HUDEP-2 (cell line): ENCODE data around the gene ATP8A2.

Experiments
- DNase-seq, 76 experiments: peaks; one replicate each; lab custom pipeline; 2025; ENCODE audit not compliant: unreplicated experiment in 76 of 76; lab: John Stamatoyannopoulos, UW

Gene ATP8A2

DNA sequence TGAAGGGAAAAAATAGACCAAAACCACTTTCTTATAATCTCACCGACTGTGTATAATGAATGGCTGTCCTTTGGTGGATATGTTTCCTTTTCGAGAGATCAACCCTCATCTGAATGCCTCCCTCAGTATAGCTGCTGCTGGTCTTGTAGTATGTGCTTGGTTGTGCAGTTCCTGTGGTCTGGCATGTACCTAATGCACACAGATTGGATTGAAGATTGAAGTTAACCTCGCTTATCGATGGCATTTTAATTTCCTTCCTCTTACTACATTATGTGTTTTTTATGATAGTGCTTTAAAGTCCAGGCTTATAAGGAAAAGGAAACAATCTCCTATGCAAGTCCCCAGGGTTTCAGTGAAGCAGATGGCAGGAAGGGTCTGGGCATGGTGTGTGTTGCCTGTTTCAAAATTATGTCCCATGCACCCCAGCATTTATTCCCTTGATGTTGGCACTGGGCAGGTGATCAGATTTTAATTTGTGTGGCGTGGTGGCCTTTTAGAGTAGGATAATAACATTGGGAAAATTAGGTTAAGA is 346.0 kb downstream of the ATP8A2 start:
- DNase-seq = no peak

DNA sequence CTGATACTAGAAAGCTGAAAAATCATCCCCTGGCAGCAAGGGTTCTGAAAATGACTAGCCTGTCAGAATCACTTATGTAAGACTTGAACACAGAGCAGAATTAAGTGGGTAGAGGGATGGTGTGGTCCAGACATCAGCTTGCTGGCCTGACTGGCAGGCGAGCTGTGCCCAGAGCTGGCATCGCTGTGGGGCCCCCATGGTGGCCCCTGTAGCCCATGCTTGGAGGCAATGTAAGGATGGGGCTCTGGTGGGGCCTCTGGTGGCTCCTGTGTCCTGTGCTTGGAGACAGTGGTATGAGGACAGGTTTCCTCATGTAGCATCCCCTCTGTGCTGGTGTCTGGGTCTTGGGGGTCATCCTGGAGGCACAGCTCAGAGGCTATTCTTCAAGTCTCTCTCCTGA is 347.9 kb downstream of the ATP8A2 start:
- DNase-seq = no peak

- DNase-seq = no peak
Observed at GRCh38 chr13:25722893-25723292, 351.1 kb downstream of the ATP8A2 start.

GRCh38 chr13:25725104-25725503 is 353.3 kb downstream of the ATP8A2 start:
- DNase-seq = no peak

- no peak for DNase-seq
Observed at GRCh38 chr13:25727250-25727649, 355.5 kb downstream of the ATP8A2 start.

- DNase-seq = no peak
Observed at GRCh38 chr13:25727810-25728209, 356.0 kb downstream of the ATP8A2 start.

DNA sequence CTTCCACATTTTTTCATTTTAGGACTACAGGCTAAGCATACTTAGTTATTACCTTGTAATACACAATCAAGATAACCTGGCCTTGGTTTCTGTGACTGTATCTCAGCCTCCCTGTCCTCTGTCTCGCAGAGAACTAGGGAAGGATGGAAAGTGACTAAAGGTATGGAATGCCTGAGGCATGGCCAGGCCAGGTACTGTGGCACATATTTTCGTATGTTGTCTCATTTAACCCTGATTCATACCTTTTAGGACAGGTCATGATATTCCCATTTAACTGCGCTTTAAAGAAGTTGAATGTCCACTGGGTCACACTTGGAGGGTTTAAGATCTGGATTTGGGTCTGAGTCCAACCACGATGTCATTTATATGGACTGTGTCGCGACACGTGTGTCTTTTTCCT is 357.4 kb downstream of the ATP8A2 start:
- no peak for DNase-seq

DNA sequence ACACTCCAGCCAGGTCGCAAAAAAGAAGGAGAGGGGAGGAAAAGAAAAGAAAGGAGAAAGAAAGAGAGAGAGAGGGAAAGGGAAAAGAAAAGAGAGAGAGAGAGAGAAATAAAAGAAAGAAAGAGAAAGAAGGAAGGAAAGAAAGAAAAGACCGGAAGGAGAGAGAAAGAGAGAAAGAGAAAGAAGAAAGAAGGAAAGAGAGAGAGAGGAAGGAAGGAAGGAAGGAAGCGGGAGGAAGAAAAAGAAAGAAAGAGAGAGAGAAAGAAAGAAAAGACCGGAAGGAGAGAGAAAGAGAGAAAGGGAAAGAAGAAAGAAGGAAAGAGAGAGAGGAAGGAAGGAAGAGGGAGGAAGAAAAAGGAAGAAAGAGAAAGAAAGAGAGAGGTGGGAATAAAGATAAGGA is 359.3 kb downstream of the ATP8A2 start:
- no peak for DNase-seq

- no peak for DNase-seq
Observed at GRCh38 chr13:25731536-25731935, 359.8 kb downstream of the ATP8A2 start.

DNA sequence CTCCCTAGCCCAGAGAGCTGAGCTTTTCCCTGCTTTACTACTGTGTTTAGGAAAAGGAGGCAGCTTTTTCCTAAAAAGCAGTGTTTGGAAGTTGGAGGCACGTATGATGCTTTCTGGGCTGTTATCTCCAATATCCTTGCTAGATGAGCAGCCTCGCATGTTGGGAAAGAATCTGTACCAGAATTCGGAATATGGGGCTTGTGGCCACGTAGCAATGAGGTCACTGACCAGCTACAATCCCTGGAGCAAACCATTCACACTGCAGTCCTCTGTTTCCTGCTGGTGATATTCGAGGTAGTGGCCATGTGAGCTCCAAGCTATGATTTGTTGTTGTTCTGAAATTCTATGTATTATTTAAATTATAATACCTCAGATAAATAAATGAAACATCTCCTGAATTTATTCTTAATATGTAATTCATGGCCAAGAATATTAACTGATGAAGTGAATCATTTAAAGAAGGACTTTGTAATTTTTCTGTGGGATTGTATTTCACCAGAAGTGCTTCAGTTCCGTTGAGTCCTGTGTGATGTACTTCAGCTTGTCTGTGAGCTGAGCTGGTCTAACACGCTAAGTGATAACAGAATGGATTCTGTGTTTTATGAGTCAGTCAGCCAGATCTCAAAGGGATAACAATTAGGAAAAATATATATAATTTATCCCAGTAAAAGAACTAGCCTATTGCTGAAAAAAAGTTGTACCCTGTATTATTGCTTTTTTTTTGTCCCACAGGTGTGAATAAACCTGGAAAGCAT is 360.5 kb downstream of the ATP8A2 start:
- no peak for DNase-seq

DNA sequence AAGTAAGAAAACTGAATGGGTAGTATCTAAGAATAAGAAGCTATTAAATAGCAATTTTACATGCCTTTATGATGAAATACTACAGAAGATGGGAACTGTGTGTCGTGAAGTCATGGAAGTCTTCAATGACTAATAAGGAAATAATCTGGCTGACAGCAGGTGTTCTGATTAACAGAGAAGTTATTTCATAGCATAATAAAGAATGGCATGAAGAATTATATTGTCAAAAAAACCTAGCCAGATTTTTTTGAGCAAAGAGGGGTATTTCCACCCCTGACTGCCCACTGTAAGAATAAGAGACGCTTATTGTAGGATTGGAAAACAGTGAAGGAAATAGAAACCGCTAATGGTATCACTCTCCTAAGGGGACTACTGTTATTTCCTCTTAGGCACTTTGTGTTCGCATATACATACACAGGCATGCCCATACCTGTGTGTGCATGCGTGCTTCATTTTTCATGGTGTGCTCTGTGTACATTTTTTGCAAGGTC is 361.3 kb downstream of the ATP8A2 start:
- DNase-seq = no peak

DNA sequence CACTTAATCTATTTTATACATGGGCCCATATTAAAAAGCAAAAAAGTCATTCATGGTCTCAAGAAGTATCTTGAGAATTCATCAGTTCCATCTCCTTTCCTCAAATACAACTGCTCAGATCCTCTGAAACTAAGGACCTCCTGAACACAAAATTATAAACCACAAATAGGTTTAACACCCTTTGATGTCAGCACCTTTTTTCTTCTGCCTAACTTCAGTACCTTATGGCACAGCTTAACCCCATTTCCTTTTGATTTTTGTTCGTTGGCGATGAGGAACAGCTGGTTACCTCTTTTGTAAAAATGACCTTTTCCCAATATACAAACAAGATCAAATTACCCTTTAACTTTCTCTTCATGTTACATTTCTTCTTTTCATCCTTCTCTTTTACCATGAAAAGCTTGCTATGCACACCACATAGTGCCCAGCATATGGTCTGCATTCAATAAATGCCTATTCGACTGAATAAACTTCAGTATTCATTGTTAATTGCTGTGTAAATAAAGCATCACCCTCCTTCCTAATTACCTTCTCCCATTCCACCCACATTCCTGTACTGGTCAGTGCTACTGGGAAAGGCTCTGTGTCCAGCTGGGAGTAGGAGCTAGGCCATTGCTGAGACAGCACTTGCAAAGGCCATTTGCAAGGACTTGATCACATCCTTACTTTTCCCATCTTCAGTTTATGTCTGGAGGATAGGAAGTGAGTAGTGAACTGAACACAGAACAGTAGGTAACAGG is 362.1 kb downstream of the ATP8A2 start:
- no peak for DNase-seq

DNA sequence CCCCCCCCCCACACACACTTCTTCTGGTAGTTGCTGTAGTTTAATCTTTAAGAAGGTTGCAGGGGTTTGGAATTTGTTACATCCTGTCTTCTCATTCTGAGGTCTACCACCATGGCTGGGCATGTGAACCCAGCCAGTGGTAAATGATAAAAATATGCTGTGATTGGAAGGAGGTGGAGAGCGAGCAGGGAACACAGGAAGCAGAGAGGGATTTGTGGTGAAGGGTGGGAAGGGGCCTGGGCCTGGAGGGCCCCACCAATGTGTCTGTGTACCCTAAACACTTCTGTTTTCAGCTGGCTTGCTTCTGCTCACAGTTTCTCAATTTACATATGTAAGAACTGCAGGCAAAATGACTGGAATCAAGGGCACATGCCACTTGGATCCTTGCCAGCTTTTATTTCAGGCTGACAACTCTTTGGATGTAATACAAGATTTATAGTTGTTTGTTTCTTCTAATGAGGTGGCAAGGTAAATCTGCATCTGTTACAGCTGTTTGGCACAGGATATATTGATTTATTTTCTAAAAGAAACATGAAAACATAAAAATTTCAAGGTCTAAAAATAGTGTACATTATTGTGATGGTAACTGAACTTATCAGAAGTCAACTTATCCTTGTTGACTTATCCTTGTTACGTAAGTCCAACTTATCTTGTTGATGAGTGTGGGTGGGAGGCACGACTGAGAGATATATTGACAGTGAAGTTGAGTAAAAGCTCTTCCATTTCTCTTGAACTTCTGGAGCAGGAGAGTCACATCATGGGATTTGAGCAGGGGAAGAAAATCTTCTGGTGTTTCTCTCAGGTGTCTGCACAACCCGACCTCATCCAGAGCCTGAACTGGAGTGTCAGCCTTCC is 366.8 kb downstream of the ATP8A2 start:
- DNase-seq = peak in 1 of 76 experiments; percentile 6

GRCh38 chr13:25739376-25739775 is 367.6 kb downstream of the ATP8A2 start:
- no peak for DNase-seq

DNA sequence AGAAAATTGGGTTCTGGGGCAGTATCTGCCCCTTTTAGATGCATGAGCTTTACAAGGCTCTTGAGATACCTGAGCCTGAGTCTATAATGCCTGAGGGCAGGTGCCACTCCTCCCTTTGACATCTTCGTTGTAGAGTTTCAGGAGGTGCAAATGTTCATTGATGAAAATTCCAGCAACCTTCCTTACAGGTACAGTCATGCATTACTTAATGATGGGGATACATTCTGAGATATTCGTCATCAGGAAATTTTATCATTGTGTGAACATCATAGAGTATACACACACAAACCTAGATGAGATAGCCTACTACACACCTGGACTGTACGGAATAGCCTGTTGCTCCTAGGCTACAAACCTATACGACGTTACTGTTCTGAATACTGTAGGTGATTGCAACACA is 370.0 kb downstream of the ATP8A2 start:
- no peak for DNase-seq

DNA sequence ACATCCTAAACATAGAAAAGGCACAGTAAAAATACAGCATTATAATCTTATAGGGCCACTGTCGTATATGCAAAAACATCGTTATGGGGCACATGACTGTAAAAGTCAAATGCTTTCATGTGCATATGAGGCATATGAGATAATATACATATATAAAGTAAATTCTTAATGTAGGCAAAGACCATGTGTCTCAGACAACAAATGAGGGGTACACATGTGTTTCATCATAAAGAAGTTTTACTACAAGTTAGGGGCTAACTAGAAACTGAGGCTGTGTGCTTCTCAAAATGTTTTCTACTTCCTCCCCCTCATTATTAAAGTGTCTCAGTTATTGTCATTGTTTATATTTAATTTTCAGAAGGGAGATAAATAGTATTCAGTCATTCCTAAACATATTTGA is 370.4 kb downstream of the ATP8A2 start:
- DNase-seq = no peak

DNA sequence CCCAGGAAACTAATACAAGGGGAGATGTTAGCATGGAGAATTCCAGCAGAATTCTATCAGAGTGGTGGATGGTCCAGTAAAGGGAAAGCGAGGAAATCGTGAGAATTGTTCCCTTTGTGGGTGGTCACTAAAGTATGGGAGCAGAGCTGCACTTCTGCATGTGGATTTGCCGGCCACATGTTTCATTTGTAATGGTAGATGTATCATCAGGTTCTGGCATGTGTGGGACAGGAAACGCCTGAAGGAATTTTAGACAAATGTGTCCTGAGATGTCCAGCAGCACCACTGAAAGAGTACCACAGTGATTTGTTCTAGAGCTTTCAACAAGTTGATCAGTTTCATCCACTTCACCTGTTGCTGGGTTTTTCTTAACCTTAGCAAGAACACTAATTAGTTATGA is 371.6 kb downstream of the ATP8A2 start:
- no peak for DNase-seq

- no peak for DNase-seq
Observed at GRCh38 chr13:25744178-25744577, 372.4 kb downstream of the ATP8A2 start.

DNA sequence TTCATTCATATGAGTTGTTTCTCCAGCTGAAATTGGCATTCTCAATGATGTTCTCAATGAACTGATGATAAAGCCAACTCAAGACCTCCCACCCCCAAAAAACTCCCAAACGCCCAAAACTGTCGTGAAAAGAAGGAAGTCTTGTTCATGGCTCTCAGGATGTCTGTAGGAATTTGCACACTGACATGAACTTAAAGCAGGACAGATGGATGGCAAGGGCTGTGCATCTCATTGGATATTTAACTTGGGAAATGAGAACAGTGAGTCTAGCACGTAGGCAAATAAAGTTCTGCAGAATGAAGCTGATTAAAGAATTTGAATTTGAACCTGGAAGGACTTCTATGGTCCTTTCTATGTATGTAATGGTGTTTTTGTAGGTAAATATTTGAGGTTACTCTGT is 374.4 kb downstream of the ATP8A2 start:
- no peak for DNase-seq

GRCh38 chr13:25752957-25753551 is 381.3 kb downstream of the ATP8A2 start:
- peak in 28 of 76 experiments; percentile 1 to 51 (median 14) for DNase-seq
